Measurements from ENCODE around the gene USP2. TPM values are rescaled to one million over a fixed set of nuclear protein-coding genes. Genes with fewer than 3 reads are reported as not detected.
"Not testable (repeated sequence)": the region's sequence is repeated elsewhere in the genome, so short reads cannot be mapped to it uniquely, and the experiment has no call there.

USP2 gene
- total RNA-seq, 1 donor from 2014 or later: 0.26 TPM

GRCh38 chr11:119384332-119384731 is 2.8 kb upstream of the USP2 start:
- peak; percentile 73 for FAIRE-seq
- Histone ChIP-seq H3K4me3 (ENCODE audit: low read depth, low read length) (no peak overlapping the region), H3K27me3 (ENCODE audit: control insufficient read depth, insufficient read depth, low read length) (no peaks in the 10 kb centered on the region), H3K36me3 (ENCODE audit: control insufficient read depth, insufficient read depth, low read length) (no peaks in the 10 kb centered on the region)
- no peak for DNase-seq (ENCODE audit: low read depth)
- TF ChIP-seq CTCF (IDR thresholded peaks at IDR 0.05; ENCODE audit: insufficient read depth, low read length, severe bottlenecking): no peak

- not testable (repeated sequence) for H3K36me3 ChIP-seq (ENCODE audit: control insufficient read depth, insufficient read depth, low read length); H3K4me3 ChIP-seq (ENCODE audit: low read depth, low read length); DNase-seq (ENCODE audit: low read depth); H3K27me3 ChIP-seq (ENCODE audit: control insufficient read depth, insufficient read depth, low read length); FAIRE-seq
These were observed 1.0 kb upstream of the USP2 start for GRCh38 chr11:119382513-119382912.

- peak overlapping the region; percentile 10 for H3K4me3 ChIP-seq (ENCODE audit: low read depth, low read length)
These were observed 611 bp upstream of the USP2 start for GRCh38 chr11:119382101-119382500.

GRCh38 chr11:119380827-119381180 is 686 bp downstream of the USP2 start:
- FAIRE-seq (no peak), DNase-seq (ENCODE audit: low read depth) (no peak)
- peak overlapping the region; percentile 47 for H3K4me3 ChIP-seq (ENCODE audit: low read depth, low read length)
- no peak for TF ChIP-seq CTCF (IDR thresholded peaks at IDR 0.05; ENCODE audit: insufficient read depth, low read length, severe bottlenecking)
- H3K27me3 ChIP-seq (ENCODE audit: control insufficient read depth, insufficient read depth, low read length): no peaks in the 10 kb centered on the region
- H3K36me3 ChIP-seq (ENCODE audit: control insufficient read depth, insufficient read depth, low read length): no peaks in the 10 kb centered on the region

More at GRCh38 chr11:119382101-119382500, 611 bp upstream of the USP2 start:
- FAIRE-seq (no peak), DNase-seq (ENCODE audit: low read depth) (no peak)
- TF ChIP-seq CTCF (IDR thresholded peaks at IDR 0.05; ENCODE audit: insufficient read depth, low read length, severe bottlenecking): no peak
- H3K27me3 ChIP-seq (ENCODE audit: control insufficient read depth, insufficient read depth, low read length): no peaks in the 10 kb centered on the region
- H3K36me3 ChIP-seq (ENCODE audit: control insufficient read depth, insufficient read depth, low read length): no peaks in the 10 kb centered on the region

GRCh38 chr11:119380160-119380826 is 1.2 kb downstream of the USP2 start:
- FAIRE-seq (no peak), DNase-seq (ENCODE audit: low read depth) (no peak)
- no peak for TF ChIP-seq CTCF (IDR thresholded peaks at IDR 0.05; ENCODE audit: insufficient read depth, low read length, severe bottlenecking)
- Histone ChIP-seq H3K4me3 (ENCODE audit: low read depth, low read length) (no peak overlapping the region), H3K27me3 (ENCODE audit: control insufficient read depth, insufficient read depth, low read length) (no peaks in the 10 kb centered on the region), H3K36me3 (ENCODE audit: control insufficient read depth, insufficient read depth, low read length) (no peaks in the 10 kb centered on the region)

- FAIRE-seq (no peak), DNase-seq (ENCODE audit: low read depth) (no peak)
- Histone ChIP-seq H3K36me3 (ENCODE audit: control insufficient read depth, insufficient read depth, low read length) (no peaks in the 10 kb centered on the region), H3K27me3 (ENCODE audit: control insufficient read depth, insufficient read depth, low read length) (no peaks in the 10 kb centered on the region), H3K4me3 (ENCODE audit: low read depth, low read length) (no peak overlapping the region)
- TF ChIP-seq CTCF (IDR thresholded peaks at IDR 0.05; ENCODE audit: insufficient read depth, low read length, severe bottlenecking): no peak
These were observed 2.5 kb downstream of the USP2 start for GRCh38 chr11:119378851-119379465.

All from bronchial epithelial cell (primary cell).